Stimulated activated naive CD8-positive, alpha-beta T cell treated with anti-CD3 and anti-CD28 coated beads, Interleukin-15, Interleukin-2, amounts not matched to agents 100 U/mL and 50 U/mL, for 24 hours (primary cell): ENCODE data around the gene CARD9.

Experiments
- ATAC-seq: fragments of 150-1000 bp; cut with Tn5 transposase; one replicate; pipeline ENCODE4 v1.10.0; 2021
- DNase-seq: peaks from one replicate; pipeline ENCODE4 v3.0.0; 2021

The CARD9 gene

DNA sequence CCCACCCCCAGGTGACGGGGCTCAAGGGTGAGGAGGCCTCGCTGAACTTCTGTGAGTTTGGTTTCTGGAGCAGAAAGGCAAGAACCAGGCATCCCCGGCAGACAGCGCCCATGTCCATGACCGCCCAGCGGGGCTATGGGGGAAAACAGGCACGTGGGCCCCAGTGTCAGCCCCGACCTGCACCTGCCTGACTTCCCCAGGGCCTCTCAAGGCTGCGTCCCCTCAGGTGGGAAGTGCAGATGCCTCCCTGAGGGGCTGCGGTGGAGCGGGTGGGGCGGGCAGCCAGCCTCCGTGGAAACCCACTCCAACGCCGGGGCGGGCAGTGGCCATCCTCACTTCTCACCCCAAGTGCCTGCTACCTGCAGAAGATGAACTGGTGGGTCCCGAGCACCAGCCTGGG, 6.9 kb upstream of the CARD9 start:
- ATAC-seq (no peak), DNase-seq (no peak)

DNA sequence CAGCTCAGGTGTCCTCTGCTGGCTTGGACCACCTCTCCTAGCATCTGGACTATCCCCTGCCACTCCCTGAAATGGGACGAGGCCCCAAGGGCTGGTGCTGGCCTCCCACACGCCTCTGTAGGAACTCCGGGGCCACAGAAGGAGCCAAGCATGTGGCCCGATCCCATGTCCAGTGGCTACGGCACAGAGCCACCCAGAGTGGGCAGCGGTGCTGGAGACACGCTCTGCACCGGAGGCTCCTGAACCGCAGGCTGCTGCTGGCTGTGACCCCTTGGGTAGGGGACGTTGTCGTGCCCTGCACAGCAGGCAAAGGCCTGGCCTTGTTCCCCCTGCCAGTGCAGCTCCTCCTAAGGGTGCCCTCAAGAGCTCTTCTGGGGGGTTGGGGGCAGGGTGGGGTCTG, 6.4 kb upstream of the CARD9 start:
- DNase-seq, result no peak
- ATAC-seq, result no peak

GRCh38 chr9:136379401-136379800, 5.9 kb upstream of the CARD9 start:
- DNase-seq, result no peak
- no peak for ATAC-seq

- ATAC-seq (no peak), DNase-seq (no peak)
Observed at GRCh38 chr9:136379003-136379287, 5.5 kb upstream of the CARD9 start.

DNA sequence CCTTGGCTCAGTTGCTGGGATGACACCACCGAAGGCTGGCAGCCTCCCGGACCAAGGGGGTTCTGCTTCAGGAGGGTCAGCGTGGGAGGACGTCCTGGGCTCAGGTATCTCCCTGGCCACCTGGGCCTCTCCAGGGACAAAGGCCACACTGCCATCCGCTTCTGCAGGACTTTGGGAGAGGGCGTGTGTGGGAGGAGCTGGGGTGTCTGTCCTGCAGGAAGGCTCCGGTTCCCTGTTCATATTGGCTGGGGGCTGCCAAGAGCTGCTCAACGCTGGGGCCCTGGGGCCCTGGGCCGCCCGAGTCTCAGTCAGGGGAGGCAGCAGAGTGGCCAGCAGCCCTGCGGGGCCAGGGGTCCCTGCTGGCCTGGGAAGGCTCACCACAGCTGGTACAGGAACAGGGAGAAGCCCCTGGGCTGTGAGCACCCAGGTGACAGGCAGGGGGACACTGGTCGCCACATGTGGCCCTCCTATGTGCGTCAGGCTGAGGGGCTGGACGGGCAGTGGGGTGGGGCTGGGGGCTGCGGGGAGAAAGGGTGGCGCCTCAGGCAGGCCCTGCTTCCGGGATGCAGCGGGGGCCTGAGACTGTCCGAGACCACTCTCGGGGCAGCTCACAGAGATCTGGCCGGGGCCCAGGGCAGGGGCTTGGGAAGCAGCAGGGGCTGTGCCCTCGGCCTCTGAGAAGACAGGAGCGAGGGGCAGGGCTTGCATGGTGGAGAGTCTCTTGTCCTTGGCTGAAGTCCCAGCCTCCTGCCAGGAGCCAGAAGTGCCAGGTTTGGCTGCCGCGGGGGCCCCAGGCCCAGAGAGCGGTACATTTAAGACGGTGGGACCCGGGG, 4.9 kb upstream of the CARD9 start:
- DNase-seq (no peak), ATAC-seq (no peak)

- ATAC-seq (no peak), DNase-seq (no peak)
Observed at GRCh38 chr9:136377341-136378169, 4.1 kb upstream of the CARD9 start.

DNA sequence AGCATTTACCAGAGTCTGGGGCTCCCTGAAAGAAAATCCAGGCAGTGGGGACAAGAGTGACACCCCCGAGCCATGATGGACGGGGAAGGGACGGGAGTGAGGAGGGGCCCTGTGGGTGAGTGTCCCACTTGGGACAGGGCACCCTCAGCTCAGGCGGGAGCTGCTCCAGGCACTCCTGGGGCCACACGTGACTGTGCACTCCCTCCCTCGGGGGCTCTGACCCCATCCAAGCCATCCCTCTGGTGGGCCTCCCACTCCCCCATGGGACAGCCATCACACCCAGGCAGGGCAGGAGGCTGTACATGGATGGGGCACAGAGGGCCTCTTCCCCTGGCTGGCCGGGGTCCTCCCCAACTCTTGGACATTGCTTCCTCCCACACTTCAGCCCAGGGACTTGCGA, 3.0 kb upstream of the CARD9 start:
- ATAC-seq (no peak), DNase-seq (no peak)

- ATAC-seq (no peak), DNase-seq (no peak)
Observed at GRCh38 chr9:136375096-136375495, 1.6 kb upstream of the CARD9 start.

DNA sequence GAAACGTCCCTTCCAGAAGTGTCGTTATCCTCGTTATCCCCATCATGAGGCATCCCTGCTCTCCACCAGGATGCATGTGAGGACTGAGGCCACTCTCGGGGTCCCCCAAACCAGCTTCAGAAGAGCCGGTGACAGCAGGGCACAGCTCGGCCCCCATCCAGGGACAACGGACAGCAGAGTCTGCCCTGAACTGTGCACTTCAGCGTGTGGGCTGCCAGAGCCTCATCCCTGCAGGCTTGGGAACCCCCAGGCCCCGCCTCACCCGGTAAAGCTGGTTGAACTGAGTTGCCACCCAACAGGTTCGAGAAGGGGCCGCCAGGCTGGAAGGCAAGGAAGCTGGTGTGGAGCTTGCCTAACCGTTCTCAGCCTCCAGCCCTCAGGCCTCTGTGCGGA, 710 bp upstream of the CARD9 start:
- no peak for ATAC-seq
- DNase-seq, result no peak

GRCh38 chr9:136372561-136373299, 739 bp downstream of the CARD9 start:
- peak; percentile 3 for ATAC-seq
- DNase-seq, result peak; percentile 26

DNA sequence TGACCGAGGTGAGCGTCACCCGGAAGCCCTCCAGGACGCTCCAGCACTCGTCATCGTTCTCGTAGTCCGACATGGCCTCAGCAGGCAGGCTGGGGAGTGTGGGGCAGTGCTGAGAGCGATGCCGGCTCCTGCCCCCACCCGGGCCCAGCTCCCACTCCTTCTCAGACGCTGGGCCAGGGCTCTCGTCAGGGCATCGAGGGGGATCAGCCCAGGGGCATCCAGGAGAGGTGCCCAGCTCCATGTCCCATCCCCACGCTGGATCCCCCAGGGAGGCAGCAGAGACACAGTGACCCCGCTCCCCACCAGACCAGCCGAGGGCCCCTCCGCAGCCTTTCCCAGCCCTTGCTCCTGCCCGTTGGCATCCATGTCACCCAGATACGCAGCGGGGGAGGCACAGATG, 1.5 kb downstream of the CARD9 start:
- DNase-seq, result no peak
- ATAC-seq, result no peak

- ATAC-seq (no peak), DNase-seq (no peak)
Observed at GRCh38 chr9:136371533-136371880, 2.0 kb downstream of the CARD9 start.

DNA sequence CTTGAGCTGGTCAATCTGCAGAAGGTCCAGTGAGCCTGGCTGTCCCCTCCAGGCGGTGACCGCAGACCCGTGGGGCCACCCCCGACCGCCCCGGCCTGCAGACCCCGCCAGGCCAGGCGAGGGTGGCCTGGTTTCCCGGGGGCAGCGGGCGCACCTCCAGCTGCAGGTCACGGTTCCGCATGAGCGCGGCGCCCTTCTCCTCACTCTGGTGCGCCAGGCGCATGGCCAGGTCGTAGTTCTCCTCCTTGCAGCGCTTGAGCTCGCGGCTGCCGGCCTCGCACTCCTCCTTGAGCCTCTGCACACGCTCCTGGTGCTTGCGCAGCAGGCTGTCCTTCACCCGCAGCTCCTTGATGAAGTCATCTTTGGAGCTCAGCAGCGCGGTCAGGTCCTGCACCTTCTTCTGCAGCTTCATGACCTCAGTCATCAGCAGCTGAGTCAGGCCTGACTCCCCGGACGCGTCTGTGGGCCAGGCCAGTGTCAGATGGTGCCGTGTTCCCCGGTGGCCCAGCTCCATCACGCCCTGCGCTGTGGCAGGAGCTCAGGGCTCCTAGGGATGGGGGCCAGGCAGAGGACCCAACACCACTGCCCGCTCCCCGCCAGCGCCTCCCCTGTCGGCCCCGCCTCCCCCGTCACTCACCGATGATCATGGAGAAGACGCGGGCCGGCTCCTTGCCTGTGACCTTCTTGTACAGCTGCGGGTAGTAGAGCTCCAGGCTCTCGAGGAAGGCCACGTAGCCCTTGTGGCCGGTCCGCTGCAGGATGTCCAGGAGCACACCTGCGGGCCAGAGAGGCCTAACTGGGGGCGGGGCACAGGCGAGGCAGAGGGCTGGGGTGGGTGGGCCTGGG, 2.6 kb downstream of the CARD9 start:
- DNase-seq (no peak), ATAC-seq (no peak)

- ATAC-seq, result no peak
Observed at GRCh38 chr9:136370037-136370436, 3.4 kb downstream of the CARD9 start.

GRCh38 chr9:136368190-136368589, 5.3 kb downstream of the CARD9 start:
- DNase-seq, result no peak

More at GRCh38 chr9:136370037-136370436, 3.4 kb downstream of the CARD9 start:
- no peak for DNase-seq

DNA sequence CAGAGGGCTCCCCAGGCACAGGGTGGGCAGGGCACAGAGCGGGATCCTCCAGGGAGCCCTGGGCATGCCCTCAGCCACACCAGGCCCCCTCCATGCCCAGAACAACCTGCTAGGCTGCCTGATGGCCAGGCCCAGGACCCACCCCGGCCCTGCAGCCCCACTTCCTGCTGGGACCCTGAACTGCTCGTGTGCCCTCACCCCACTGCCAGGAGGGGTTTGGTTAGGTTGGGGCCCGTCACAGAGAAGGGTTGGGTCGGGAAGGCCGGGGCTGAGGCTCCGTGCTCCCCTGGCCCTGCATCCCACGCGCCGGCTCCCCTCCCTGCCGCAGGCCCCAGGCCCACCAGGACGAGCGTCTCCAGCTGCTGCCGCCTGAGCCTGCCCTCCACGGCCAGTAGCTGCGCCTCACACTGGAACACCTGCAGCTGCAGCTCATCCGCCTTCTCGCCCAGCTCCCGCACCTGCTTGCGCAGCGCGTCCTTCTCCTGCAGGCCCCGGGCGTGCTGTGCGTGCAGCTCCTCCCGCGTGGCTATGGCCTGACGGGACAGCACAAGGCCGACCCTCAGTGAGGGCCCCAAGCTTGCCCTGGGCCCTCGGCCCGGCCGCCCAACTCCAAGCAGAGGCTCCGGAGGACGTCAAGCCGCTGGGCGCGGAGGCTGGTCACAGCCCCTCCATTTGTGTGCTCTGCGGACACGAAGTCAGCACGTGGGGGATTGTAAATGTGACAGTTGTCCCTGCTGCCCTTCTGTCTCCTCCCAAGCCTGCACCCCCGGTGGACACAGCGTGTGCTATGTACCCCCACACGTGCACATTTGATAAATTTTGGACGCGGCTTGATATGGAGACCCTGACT, 5.9 kb downstream of the CARD9 start:
- ATAC-seq (no peak), DNase-seq (no peak)

More at GRCh38 chr9:136368190-136368589, 5.3 kb downstream of the CARD9 start:
- no peak for ATAC-seq

DNA sequence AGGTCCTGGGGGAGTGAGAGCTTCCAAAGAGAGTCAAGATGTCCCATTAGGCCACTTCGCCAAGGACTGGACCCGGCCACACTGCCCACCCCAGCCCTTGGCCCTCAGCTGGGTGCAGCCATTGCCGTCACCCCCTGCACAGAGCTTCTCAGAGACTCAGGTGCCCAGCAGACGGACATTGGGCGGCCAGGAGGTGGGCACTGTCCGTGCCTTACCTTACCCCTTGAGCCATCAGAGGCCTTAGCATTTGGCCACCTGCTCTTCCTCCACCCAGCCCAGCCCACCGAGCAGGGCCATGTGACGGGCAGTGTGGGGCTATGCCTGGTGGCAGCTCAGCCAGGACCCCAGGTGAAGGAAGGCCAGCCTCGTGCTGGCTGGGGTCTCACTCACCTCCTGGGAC, 6.6 kb downstream of the CARD9 start:
- ATAC-seq (no peak), DNase-seq (no peak)

- ATAC-seq, result no peak
Observed at GRCh38 chr9:136365775-136366222, 7.7 kb downstream of the CARD9 start.

DNA sequence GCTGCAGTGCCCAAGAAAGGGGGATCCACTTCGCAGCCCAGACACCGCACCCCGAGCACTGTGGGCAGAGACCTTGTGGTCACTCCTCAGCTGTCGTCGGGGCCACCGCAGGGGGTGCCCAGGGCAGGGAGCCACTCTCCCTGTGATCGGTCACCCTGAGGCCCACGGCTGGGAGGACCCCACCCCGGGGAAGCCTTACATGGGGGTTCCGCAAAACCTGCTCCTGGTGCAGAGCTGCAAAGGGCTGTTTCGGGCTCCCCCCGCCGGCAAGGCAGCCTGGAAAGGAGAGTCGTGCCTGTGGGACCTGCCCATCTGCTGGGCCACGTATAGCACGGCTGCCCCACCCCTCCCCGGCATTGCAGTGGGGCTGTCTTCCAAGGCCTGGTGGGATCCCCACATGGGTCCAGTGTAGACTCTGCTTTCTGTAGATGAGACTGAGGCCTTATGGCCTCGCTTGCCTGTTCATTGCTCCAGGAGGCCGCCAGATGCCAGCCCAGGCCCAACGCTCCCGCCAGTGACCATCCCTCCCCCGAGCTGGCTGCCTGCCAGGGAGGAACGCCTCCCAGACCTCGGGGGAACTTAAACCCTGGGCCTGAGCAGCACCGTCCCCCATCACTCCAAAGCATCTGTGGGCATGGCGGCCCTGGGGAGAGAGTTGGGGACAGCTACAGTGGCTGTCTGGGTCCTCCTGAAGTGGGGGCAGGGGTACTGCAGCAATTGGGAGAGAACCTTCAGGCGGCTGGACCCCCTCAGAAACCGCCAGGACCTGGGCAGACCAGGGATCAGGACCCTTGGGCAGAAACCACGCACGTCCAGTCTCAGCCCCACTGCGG, 8.3 kb downstream of the CARD9 start:
- ATAC-seq (no peak), DNase-seq (no peak)

More at GRCh38 chr9:136365775-136366222, 7.7 kb downstream of the CARD9 start:
- DNase-seq, result no peak
